SK-N-SH treated with all-trans-retinoic acid at 6 μM for 48 hours (cell line): ENCODE data around the gene SLC38A9.
A peak's percentile ranks its signal among the peaks of the same experiment; 100 is the strongest.

Experiments
- ATAC-seq: fragments of 200-7000 bp; cut with Tn5 transposase; 3 replicates; pipeline ENCODE4 v1.9.1; 2020; ENCODE audit warnings: mild to moderate bottlenecking, moderate library complexity
- BACH2 ChIP-seq: fragments of 250-450 bp; sonication (Bioruptor Pico); IDR thresholded peaks from 2 replicates; pipeline ENCODE4 v1.9.0; 2021; ENCODE audit warnings: mild to moderate bottlenecking, borderline replicate concordance
- ESRRG ChIP-seq: fragments of 250-450 bp; sonication (Bioruptor Pico); IDR thresholded peaks from 2 replicates; pipeline ENCODE4 v1.6.1; 2021; ENCODE audit warnings: mild to moderate bottlenecking
- ISL1 ChIP-seq: fragments of 250-450 bp; sonication (Bioruptor Pico); IDR thresholded peaks from 2 replicates; pipeline ENCODE4 v2.1.2; 2022; ENCODE audit warnings: mild to moderate bottlenecking, moderate library complexity
- OSR1 ChIP-seq: fragments of 250-450 bp; sonication (Bioruptor Pico); IDR thresholded peaks from 2 replicates; pipeline ENCODE4 v1.8.0; 2022; ENCODE audit warnings: moderate library complexity, mild to moderate bottlenecking, inconsistent platforms
- PATZ1 ChIP-seq: fragments of 250-450 bp; sonication (Bioruptor Pico); IDR thresholded peaks from 2 replicates; pipeline ENCODE4 v1.8.0; 2020; ENCODE audit warnings: mild to moderate bottlenecking, moderate library complexity, borderline replicate concordance
- POU6F1 ChIP-seq: fragments of 250-450 bp; sonication (Bioruptor Pico); IDR thresholded peaks from 2 replicates; pipeline ENCODE4 v1.8.0; 2021; ENCODE audit warnings: low read depth, mild to moderate bottlenecking, moderate library complexity, borderline replicate concordance
- RARB ChIP-seq: fragments of 250-450 bp; sonication (Bioruptor Pico); IDR thresholded peaks from 2 replicates; pipeline ENCODE4 v1.8.0; 2021; ENCODE audit warnings: mild to moderate bottlenecking, moderate library complexity
- SNAI2 ChIP-seq: fragments of 250-450 bp; sonication (Bioruptor Pico); IDR thresholded peaks from 2 replicates; pipeline ENCODE4 v1.5.0; 2020; ENCODE audit warnings: mild to moderate bottlenecking, moderate library complexity
- TCF4 ChIP-seq: fragments of 250-450 bp; sonication (Bioruptor Pico); IDR thresholded peaks from 2 replicates; pipeline ENCODE4 v1.8.0; 2021; ENCODE audit warnings: mild to moderate bottlenecking, moderate library complexity, borderline replicate concordance
- TOX ChIP-seq: fragments of 250-450 bp; sonication (Bioruptor Pico); IDR thresholded peaks from 2 replicates; pipeline ENCODE4 v1.8.0; 2021; ENCODE audit warnings: mild to moderate bottlenecking, moderate library complexity, borderline replicate concordance
- ZFP30 ChIP-seq: fragments of 450-650 bp; formaldehyde crosslinking; IDR thresholded peaks from 2 replicates; pipeline ENCODE4 v1.5.0; 2022; ENCODE audit warnings: mild to moderate bottlenecking, moderate library complexity
- ZNF565 ChIP-seq: fragments of 450-650 bp; formaldehyde crosslinking; conservative IDR thresholded peaks from 2 replicates; pipeline ENCODE4 v1.5.0; 2020; ENCODE audit warnings: low read depth, mild to moderate bottlenecking, moderate library complexity
- ZNF70 ChIP-seq: fragments of 450-650 bp; formaldehyde crosslinking; IDR thresholded peaks from 2 replicates; pipeline ENCODE4 v1.5.0; 2020; ENCODE audit warnings: mild to moderate bottlenecking, moderate library complexity
- TF ChIP-seq, protein P1 (sequence below): fragments of 250-450 bp; sonication (Bioruptor Pico); IDR thresholded peaks from 2 replicates; pipeline ENCODE4 v1.5.1; 2021; ENCODE audit warnings: mild to moderate bottlenecking, moderate library complexity
- TF ChIP-seq, protein P2 (sequence below): fragments of 250-450 bp; sonication (Bioruptor Pico); IDR thresholded peaks from 2 replicates; pipeline ENCODE4 v1.5.0; 2020; ENCODE audit warnings: mild to moderate bottlenecking, moderate library complexity

The SLC38A9 gene

DNA sequence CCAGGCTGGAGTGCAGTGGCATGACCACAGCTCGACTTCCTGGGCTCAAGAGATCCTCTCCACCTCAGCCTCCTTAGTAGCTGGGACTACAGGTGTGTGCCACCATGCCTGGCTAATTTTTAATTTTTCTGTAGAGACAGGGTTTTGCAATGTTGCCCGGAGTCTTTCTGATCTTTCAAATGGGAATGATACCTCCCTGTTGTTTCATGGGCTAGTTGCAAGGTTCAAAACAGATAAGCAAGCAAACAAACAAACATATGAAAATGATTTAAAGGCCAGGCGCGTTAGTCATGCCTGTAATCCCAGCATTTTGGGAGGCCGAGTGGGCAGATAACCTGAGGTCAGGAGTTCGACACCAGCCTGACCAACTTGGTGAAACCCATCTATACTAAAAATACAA is 132.1 kb downstream of the SLC38A9 start:
- ATAC-seq: no peak
- TF ChIP-seq TCF4 (CRISPR knock-in tag) (no peak), POU6F1 (CRISPR knock-in tag) (no peak), OSR1 (CRISPR knock-in tag) (no peak)
- TF ChIP-seq, protein P1, sequence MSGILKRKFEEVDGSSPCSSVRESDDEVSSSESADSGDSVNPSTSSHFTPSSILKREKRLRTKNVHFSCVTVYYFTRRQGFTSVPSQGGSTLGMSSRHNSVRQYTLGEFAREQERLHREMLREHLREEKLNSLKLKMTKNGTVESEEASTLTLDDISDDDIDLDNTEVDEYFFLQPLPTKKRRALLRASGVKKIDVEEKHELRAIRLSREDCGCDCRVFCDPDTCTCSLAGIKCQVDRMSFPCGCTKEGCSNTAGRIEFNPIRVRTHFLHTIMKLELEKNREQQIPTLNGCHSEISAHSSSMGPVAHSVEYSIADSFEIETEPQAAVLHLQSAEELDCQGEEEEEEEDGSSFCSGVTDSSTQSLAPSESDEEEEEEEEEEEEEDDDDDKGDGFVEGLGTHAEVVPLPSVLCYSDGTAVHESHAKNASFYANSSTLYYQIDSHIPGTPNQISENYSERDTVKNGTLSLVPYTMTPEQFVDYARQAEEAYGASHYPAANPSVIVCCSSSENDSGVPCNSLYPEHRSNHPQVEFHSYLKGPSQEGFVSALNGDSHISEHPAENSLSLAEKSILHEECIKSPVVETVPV (CRISPR knock-in tag): no peak
- TF ChIP-seq, all 23 proteins: peak for 0

- TF ChIP-seq ZNF70 (CRISPR knock-in tag) (no peak), OSR1 (CRISPR knock-in tag) (no peak), TOX (CRISPR knock-in tag) (no peak), ISL1 (CRISPR knock-in tag) (0 out of 2 replicates have a peak, but pooled peaks have one; percentile 20), ZNF565 (CRISPR knock-in tag) (no peak)
- ATAC-seq: 0 out of 3 replicates have a peak, but pooled peaks have one; percentile 35
These were observed 133.4 kb downstream of the SLC38A9 start for GRCh38 chr5:55578771-55579170.

GRCh38 chr5:55577353-55578060 is 134.6 kb downstream of the SLC38A9 start:
- ATAC-seq: peak; percentile 57
- TF ChIP-seq PATZ1 (CRISPR knock-in tag): no peak
- no peak for TF ChIP-seq TOX (CRISPR knock-in tag)
- TF ChIP-seq ZFP30: no peak
- TF ChIP-seq RARB (CRISPR knock-in tag): no peak
- peak; percentile 39 for TF ChIP-seq ISL1 (CRISPR knock-in tag)
- no peak for TF ChIP-seq OSR1 (CRISPR knock-in tag)

DNA sequence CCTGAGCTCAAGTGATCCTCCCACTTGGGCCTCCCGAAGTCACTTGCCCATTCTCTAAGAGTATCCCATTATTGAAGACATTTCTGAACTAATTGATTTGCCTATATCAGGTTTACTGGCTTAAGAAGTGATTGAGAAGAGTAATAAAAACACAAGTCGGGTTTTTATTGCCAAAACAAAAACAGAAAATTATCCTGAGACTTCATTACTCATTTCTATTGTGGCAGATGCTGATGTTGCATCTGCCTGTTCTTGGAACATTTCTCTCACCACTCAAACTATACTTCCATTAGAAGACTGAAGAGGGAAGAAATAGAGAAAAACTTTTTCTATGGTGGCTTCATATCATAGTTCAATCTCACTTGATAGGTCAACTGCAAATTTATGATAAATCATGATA is 135.5 kb downstream of the SLC38A9 start:
- no peak for ATAC-seq
- TF ChIP-seq ESRRG (CRISPR knock-in tag): no peak
- TF ChIP-seq ZFP30: no peak
- no peak for TF ChIP-seq SNAI2 (CRISPR knock-in tag)
- no peak for TF ChIP-seq POU6F1 (CRISPR knock-in tag)
- no peak for TF ChIP-seq BACH2 (CRISPR knock-in tag)
- TF ChIP-seq, protein P2, sequence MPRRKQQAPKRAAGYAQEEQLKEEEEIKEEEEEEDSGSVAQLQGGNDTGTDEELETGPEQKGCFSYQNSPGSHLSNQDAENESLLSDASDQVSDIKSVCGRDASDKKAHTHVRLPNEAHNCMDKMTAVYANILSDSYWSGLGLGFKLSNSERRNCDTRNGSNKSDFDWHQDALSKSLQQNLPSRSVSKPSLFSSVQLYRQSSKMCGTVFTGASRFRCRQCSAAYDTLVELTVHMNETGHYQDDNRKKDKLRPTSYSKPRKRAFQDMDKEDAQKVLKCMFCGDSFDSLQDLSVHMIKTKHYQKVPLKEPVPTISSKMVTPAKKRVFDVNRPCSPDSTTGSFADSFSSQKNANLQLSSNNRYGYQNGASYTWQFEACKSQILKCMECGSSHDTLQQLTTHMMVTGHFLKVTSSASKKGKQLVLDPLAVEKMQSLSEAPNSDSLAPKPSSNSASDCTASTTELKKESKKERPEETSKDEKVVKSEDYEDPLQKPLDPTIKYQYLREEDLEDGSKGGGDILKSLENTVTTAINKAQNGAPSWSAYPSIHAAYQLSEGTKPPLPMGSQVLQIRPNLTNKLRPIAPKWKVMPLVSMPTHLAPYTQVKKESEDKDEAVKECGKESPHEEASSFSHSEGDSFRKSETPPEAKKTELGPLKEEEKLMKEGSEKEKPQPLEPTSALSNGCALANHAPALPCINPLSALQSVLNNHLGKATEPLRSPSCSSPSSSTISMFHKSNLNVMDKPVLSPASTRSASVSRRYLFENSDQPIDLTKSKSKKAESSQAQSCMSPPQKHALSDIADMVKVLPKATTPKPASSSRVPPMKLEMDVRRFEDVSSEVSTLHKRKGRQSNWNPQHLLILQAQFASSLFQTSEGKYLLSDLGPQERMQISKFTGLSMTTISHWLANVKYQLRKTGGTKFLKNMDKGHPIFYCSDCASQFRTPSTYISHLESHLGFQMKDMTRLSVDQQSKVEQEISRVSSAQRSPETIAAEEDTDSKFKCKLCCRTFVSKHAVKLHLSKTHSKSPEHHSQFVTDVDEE (CRISPR knock-in tag): no peak
- TF ChIP-seq, all 23 proteins: peak for 0
